Bronchial epithelial cell (primary cell): ENCODE measurements around the gene LDLRAD4. TPM values are rescaled to one million over a fixed set of nuclear protein-coding genes. Genes with fewer than 3 reads are reported as not detected.

Experiments used
- DNase-seq: peaks from one replicate; pipeline ENCODE4 v3.0.0-alpha.2; 2010; ENCODE audit warnings: low read depth
- FAIRE-seq: peaks from 2 replicates; lab custom pipeline; 2011; peaks lifted over from hg19 to GRCh38; lab: Jason Lieb, UNC
- H3K27me3 ChIP-seq: 2 replicates; pipeline ENCODE4 v1.5.1; 2011; ENCODE audit warnings: low read length; ENCODE audit not compliant: control insufficient read depth, insufficient read depth
- H3K36me3 ChIP-seq: 2 replicates; pipeline ENCODE4 v1.5.1; 2011; ENCODE audit warnings: low read length; ENCODE audit not compliant: control insufficient read depth, insufficient read depth
- H3K4me3 ChIP-seq: 2 replicates; pipeline ENCODE4 v1.5.1; 2011; ENCODE audit warnings: mild to moderate bottlenecking, low read depth, low read length, control low read depth
- CTCF ChIP-seq: IDR thresholded peaks from 2 replicates; pipeline ENCODE4 v1.5.1; 2011; ENCODE audit warnings: mild to moderate bottlenecking, moderate library complexity, low read length, control low read depth, inconsistent platforms; ENCODE audit not compliant: insufficient read depth, severe bottlenecking
- total RNA-seq: library from RNA; depleted of rRNA; stranded (reverse); fragments of >200 nt; gene quantifications from 2 replicates; pipeline ENCODE4 v1.2.1, GENCODE V29; 2014

LDLRAD4 gene
- total RNA-seq, 1 donor from 2014 or later = not detected

- no peak for FAIRE-seq
- Histone ChIP-seq H3K4me3 (no peak overlapping the region), H3K36me3 (no peaks in the 10 kb centered on the region), H3K27me3 (no peaks in the 10 kb centered on the region)
- no peak for DNase-seq
- TF ChIP-seq CTCF = no peak
These were observed 17.4 kb downstream of the LDLRAD4 start for GRCh38 chr18:13235981-13236380.

- DNase-seq = no peak
- no peak for FAIRE-seq
- Histone ChIP-seq H3K36me3 (no peaks in the 10 kb centered on the region), H3K27me3 (no peaks in the 10 kb centered on the region), H3K4me3 (no peak overlapping the region)
- TF ChIP-seq CTCF = no peak
These were observed 17.9 kb downstream of the LDLRAD4 start for GRCh38 chr18:13236411-13236810.

GRCh38 chr18:13237073-13237472, 18.5 kb downstream of the LDLRAD4 start:
- no peak for TF ChIP-seq CTCF
- no peak for FAIRE-seq
- no peak overlapping the region for H3K4me3 ChIP-seq
- no peak for DNase-seq
- no peaks in the 10 kb centered on the region for H3K27me3 ChIP-seq
- H3K36me3 ChIP-seq = no peaks in the 10 kb centered on the region

- H3K36me3 ChIP-seq = no peaks in the 10 kb centered on the region
- no peak overlapping the region for H3K4me3 ChIP-seq
- H3K27me3 ChIP-seq = no peaks in the 10 kb centered on the region
- DNase-seq (no peak), FAIRE-seq (no peak)
- TF ChIP-seq CTCF = no peak
These were observed 19.1 kb downstream of the LDLRAD4 start for GRCh38 chr18:13237641-13238040.

GRCh38 chr18:13239171-13239956, 20.8 kb downstream of the LDLRAD4 start:
- Histone ChIP-seq H3K36me3 (no peaks in the 10 kb centered on the region), H3K4me3 (no peak overlapping the region), H3K27me3 (no peaks in the 10 kb centered on the region)
- TF ChIP-seq CTCF = no peak
- no peak for DNase-seq
- FAIRE-seq = no peak
